Hypothalamus (tissue), 51 donors: ENCODE data around the gene TPRX2.
"Not testable (repeated sequence)": the region's sequence is repeated elsewhere in the genome, so short reads cannot be mapped to it uniquely, and the experiment has no call there.

ENCODE experiments used
- DNase-seq, 51 donors: peaks; one replicate each; lab custom pipeline; 2025; lab: John Stamatoyannopoulos, UW

The TPRX2 gene

DNA sequence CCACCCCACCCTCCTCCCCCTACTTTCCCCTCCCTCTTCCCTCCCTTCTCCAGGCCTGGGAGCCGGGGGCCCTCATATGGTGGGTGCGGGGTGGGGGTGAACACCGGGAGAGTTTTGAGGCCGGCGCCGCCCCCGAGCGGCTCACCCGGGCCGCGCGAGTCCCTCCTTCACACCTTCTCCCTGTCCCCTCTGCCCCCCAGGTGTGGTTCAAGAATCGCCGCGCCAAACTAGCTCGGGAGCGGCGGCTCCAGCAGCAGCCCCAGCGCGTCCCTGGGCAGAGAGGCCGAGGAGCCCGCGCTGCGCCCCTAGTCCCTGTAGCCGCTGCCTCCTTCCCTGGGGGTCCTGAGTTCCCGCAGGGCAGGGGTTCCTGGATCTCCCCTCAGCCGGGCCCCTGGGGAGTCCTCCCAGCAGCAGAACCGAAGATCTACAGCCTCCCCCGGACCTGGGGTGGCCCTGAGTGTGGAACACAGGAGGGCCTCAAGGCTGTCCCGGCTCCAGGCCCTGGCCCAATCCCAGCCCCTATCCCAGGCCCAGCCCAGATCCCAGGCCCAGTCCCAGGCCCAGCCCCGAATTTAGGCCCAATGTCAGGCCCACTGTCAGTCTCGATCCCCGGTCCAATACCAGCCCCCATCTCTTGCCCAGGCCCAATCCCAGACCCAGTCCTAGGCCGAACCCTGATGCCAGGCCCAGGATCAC, 1.7 kb downstream of the TPRX2 start:
- DNase-seq: no peak

- no peak for DNase-seq
Observed at GRCh38 chr19:47861630-47862029, 2.6 kb downstream of the TPRX2 start.

GRCh38 chr19:47863514-47863936, 4.5 kb downstream of the TPRX2 start:
- peak; percentile 3 to 88 (median 60) for DNase-seq

DNA sequence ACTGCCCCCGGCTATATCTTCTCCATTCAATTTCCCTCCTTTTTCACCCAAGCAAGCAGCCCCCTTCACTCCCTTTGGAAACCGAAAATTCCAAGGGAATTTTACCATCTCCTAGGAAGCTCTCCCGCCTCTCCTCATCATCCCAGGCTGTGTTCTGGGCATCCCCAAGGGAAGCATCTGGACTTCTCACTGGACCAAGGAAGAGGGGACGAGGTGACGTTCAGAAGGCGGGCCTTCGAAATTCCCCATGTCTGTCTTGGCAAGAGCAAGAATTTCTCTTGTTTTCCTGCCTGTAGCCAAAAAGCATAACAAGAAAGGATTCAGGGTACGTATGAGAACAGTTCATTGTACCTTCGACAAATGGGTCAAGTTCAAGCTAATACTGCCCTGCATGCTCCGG, 6.1 kb downstream of the TPRX2 start:
- no peak for DNase-seq

DNA sequence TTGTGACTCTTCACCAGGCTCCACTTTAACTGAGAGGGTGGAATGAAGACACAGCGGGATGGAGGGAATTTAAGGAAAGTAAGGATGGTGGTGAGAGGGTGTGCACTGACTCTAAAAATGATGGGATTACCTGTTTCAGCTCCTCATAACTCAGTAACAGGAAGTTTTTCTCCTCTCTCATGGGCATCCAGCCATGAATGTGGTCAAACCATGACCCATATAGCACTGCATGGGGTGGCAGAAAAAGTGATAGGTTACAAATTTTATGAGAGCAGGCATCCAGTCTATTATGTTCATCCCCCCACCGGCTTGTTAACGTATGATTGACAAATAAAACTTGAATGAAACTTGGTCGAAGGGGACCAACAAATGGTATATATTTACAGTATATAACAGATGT, 19.9 kb downstream of the TPRX2 start:
- no peak for DNase-seq

GRCh38 chr19:47879385-47879784, 20.4 kb downstream of the TPRX2 start:
- not testable (repeated sequence) for DNase-seq

DNA sequence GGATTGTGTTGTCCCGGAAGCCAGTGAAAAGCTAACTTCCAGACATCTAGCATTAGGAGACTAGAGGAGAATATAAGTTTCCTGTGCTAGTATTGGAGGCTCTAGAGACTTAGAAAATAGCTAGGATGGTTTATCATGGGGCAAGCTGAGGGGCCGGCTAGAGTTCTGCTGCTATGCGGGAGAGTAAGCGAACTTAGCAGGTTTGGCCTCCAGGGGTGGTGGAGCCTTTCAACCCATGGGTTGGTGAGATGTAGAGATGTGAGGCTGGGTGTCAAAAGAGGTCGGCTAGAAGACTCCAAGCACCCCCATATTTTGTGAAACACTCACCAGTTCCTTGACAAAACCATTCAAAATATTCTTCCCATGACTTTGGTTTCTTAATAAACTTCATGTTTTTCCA, 22.7 kb downstream of the TPRX2 start:
- DNase-seq: no peak

GRCh38 chr19:47882890-47883289, 23.9 kb downstream of the TPRX2 start:
- DNase-seq: no peak

- no peak for DNase-seq
Observed at GRCh38 chr19:47885067-47885463, 26.0 kb downstream of the TPRX2 start.

DNA sequence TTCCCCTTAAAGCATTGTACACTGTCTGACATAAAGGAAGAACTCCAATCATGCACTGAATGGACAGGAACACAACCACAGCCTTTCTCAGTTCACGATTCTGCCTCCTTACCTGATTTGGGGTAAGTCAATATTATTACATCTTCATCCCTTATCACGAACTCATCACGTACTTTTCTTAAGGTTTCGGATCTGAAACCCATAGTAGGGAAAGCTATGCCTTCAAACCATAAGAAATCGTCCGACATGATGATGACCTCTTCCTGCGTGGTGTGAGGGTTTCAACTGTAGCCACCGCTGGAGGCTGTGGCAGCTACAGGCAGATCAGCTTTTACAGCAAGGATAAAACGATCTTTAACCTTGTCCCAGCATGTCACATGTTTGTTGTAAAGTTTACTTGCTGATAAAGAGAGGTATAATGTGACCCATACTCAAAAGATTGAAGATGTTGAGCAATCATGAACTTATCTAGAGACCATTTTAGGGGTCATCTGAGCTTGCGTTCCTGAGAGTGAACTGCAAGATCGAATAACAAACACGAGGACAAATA, 27.1 kb downstream of the TPRX2 start, which contains the start of gene SULT2A1:
Gene SULT2A1 (minus strand): TSS at position 306 of the 550 bp plus-strand sequence. CDS start 58 bp downstream, at position 248.
- no peak for DNase-seq

GRCh38 chr19:47890865-47891621, 32.0 kb downstream of the TPRX2 start:
- DNase-seq: no peak

DNA sequence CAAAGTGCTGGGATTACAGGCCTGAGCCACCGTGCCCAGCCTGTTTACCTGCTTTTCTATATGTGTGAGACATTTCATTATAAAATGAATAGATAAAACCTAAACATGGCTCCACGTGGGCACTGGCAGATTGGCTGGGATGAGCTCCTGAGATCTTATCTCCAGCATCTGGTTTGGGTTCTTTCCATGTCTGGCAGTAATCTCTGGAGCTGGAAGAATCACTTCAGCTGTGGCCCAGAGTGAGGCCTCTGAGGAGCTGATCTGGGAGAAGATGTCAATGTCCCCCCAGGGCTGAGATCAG, 32.5 kb downstream of the TPRX2 start:
- DNase-seq: no peak

GRCh38 chr19:47891923-47892666, 33.1 kb downstream of the TPRX2 start:
- no peak for DNase-seq

DNA sequence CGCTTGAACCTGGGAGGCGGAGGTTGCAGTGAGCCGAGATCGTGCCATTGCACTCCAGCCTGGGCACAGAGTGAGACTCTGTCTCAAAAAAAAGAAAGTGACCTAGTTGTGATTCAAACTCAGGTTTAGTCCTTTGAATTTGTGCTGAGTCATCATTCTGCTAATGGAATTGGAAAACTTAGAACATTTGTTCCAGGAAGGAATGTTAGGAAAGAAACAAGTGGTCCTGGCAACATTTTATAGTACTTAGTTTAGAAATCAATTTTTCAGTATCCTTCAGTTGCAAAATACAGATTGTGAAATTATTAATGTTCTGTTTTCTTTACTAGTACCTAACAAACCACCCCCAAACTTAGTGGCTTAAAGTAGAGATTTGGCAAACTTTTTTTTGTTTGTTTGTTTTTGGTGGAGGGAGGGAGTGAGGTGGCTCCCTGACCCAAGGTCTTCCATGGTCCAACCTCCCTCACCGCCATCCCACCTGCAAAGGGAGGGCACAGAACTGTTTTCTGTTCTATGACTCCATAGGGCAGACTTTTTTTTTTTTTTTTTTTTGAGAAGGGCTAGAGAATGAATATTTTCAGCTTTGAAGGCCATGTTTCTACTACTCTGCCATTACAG, 36.2 kb downstream of the TPRX2 start:
- DNase-seq: no peak

DNA sequence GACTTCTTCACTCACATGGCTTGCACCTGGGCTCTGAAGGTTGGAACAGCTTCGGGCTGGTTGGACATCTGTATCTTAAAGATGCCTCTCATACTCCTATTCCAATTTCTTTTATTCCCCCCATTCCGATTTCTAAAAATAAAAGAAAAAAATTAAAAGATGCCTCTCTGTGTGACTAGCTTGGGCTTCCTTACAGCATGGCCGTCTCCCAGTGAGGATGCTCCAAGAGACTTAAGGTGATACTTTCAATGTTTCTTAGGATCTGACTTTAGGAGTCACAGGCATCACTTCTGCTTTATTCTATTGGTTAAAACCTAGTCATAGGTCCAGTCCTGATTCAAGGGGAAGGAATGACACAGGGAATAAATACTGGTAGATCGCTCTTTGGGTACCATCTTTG, 37.0 kb downstream of the TPRX2 start:
- no peak for DNase-seq

DNA sequence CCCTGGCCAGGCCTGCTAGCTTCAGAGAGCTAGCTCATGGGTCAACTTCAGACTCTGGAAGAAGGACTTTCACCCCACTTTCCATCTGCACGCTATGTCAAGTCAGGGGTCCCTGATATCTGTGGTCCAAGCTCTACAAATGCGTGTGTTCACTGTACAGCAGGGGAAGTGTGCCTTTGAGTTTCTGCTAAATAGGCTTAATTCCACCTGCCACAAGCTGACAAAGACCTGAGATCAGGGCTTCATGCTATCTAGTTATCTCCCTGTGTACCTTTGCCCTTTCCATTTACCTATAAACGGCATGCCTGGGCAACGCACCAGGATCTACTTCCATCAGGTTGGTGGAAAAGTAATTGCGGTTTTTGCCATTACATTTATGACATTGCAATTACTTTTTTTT, 37.7 kb downstream of the TPRX2 start:
- DNase-seq: no peak

DNA sequence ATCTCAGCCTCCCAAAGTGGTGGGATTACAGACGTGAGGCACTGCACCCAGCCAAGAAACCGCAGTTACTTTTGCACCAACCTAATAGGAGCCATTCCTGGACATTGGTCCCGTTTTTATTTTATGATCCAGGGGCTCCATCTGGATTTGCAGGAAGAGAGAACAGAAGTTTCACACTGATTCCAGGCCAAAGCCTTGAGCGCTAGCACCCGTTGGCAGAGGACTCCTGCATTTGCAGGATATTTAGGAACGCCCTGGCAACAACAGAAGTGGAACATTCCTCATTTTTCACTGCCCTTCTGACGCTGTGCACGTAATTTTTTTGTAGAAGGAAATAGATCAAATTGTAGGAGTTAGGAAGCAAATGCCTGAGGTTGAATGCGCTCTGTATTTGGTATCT, 38.8 kb downstream of the TPRX2 start:
- no peak for DNase-seq

- DNase-seq: no peak
Observed at GRCh38 chr19:47899335-47899734, 40.3 kb downstream of the TPRX2 start.

- no peak for DNase-seq
Observed at GRCh38 chr19:47901370-47901769, 42.3 kb downstream of the TPRX2 start.

DNA sequence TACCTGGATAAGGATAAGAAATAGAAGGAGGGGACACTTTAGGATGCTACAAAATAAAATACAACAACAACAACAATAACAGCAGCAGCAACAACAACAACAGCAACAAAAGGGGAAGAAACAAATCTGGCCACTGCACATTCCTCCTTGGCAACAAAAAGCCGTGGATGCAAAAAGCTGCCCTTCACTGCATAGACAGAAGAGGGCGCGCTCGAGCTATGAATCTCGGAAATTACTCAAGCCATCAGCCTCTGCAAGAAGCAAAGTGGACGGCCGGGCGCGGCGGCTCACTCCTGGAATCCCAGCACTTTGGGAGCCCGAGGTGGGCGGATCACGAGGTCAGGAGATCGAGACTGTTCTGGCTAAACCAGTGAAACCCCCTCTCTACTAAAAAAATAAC, 50.3 kb downstream of the TPRX2 start:
- not testable (repeated sequence) for DNase-seq

DNA sequence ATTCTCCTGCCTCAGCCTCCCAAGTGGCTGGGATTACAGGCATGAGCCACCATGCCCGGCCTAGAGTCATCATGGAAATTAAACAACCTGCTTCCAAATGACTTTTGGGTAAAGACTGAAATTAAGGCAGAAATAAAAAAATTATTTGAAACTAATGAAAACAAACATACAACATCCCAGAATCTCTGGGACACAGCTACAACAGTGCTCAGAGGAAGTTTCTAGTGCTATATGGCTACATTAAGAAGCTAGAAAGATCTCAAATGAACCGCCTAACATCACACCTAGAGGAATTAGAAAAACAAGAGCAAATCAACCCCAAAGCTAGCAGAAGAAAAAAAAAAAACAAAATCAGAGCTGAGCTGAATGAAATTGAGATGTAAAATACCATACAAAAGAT, 51.2 kb downstream of the TPRX2 start:
- DNase-seq: not testable (repeated sequence)
